Panc1 (cell line): ENCODE results near the gene EXOC6B. TPM values are rescaled to one million over a fixed set of nuclear protein-coding genes. Genes with fewer than 3 reads are reported as not detected.

Experiments used
- ATAC-seq: fragments of 200-7000 bp; cut with Tn5 transposase; 2 replicates; pipeline ENCODE4 v1.9.1; 2020; ENCODE audit warnings: mild to moderate bottlenecking, moderate library complexity
- BruUV-seq: library from RNA; stranded (reverse); fragments of 400-500 nt; replicated peaks from 2 replicates; lab custom pipeline; 2021; lab: Mats Ljungman, UMichigan
- CTCF ChIA-PET: fragments of 300-600 bp; sonication (Branson Sonifier 250); formaldehyde crosslinking; loops from one replicate; lab custom pipeline; 2022; ENCODE audit warnings: antibody characterized with exemption; lab: Charles Lee
- POLR2A ChIA-PET: fragments of 300-600 bp; sonication (Branson Sonifier 250); formaldehyde crosslinking; loops from one replicate; lab custom pipeline; 2022; ENCODE audit warnings: antibody characterized with exemption; lab: Charles Lee
- DNase-seq: peaks from one replicate; pipeline ENCODE4 v3.0.0-alpha.2; 2010; ENCODE audit warnings: low read depth, low spot score
- H3K27ac ChIP-seq: 2 replicates; pipeline ENCODE4 v1.5.1; 2011; ENCODE audit warnings: mild to moderate bottlenecking, low read length, inconsistent platforms
- H3K27me3 ChIP-seq: fragments of 200-500 bp; sonication (Bioruptor generic); 2 replicates; pipeline ENCODE4 v1.6.0; 2014; ENCODE audit warnings: low read length, inconsistent platforms; ENCODE audit not compliant: control insufficient read depth, insufficient read depth
- H3K36me3 ChIP-seq: fragments of 200-500 bp; sonication (Bioruptor generic); 2 replicates; pipeline ENCODE4 v1.5.1; 2014; ENCODE audit warnings: inconsistent platforms, mild to moderate bottlenecking, low read length, moderate library complexity; ENCODE audit not compliant: control insufficient read depth, insufficient read depth
- H3K4me1 ChIP-seq: 2 replicates; pipeline ENCODE4 v1.5.1; 2011; ENCODE audit warnings: inconsistent platforms, mild to moderate bottlenecking, low read length, moderate library complexity; ENCODE audit not compliant: control insufficient read depth, insufficient read depth
- H3K4me3 ChIP-seq, 2 experiments: 2 replicates each; pipeline ENCODE4 v1.5.1; 2011 to 2012; ENCODE audit warnings: low read depth in 2 of 2, low read length in 2 of 2, mild to moderate bottlenecking in 2 of 2, inconsistent platforms in 1 of 2, moderate library complexity in 1 of 2
- H3K9me3 ChIP-seq: fragments of 200-500 bp; sonication (Bioruptor generic); 2 replicates; pipeline ENCODE4 v1.5.1; 2014; ENCODE audit warnings: low read depth, mild to moderate bottlenecking, inconsistent platforms, low read length, moderate library complexity; ENCODE audit not compliant: control insufficient read depth, insufficient read depth
- CTCF ChIP-seq: fragments of 450-650 bp; IDR thresholded peaks from 2 replicates; pipeline ENCODE4 v1.5.1; 2017; ENCODE audit warnings: mild to moderate bottlenecking
- POLR2AphosphoS5 ChIP-seq: IDR thresholded peaks from 2 replicates; pipeline ENCODE4 v1.6.1; 2012; ENCODE audit warnings: mild to moderate bottlenecking, low read depth, low read length, moderate library complexity
- REST ChIP-seq, 2 experiments: IDR thresholded peaks; 2 replicates each; pipeline ENCODE4 v1.6.1; 2011 to 2012; ENCODE audit warnings: low read depth in 2 of 2, control low read depth in 1 of 2, low read length in 1 of 2, mild to moderate bottlenecking in 1 of 2, moderate library complexity in 1 of 2; ENCODE audit not compliant: insufficient read depth in 1 of 2
- SIN3A ChIP-seq: IDR thresholded peaks from 2 replicates; pipeline ENCODE4 v1.6.1; 2012; ENCODE audit warnings: low read depth, mild to moderate bottlenecking, low read length, moderate library complexity, borderline replicate concordance; ENCODE audit not compliant: insufficient read depth
- TCF7L2 ChIP-seq: IDR thresholded peaks from 2 replicates; pipeline ENCODE4 v1.6.1; 2011; ENCODE audit warnings: mild to moderate bottlenecking, low read depth, low read length, inconsistent platforms
- in situ Hi-C: cut with HindIII; loops from 2 replicates; pipeline ENCODE4 v1.10.0; 2016; ENCODE audit warnings: low sequenced_read_pairs, low pct_unique_long_range_greater_than_20kb
- intact Hi-C: fragments of 100-400 bp; cut with micrococcal nuclease; formaldehyde crosslinking; loops from one replicate; pipeline ENCODE4 v1.10.0; 2022; ENCODE audit not compliant: unreplicated experiment
- total RNA-seq: library from RNA; stranded (reverse); gene quantifications from one replicate; pipeline ENCODE4 v1.2.1, GENCODE V29; 2021; ENCODE audit not compliant: unreplicated experiment

The EXOC6B gene
- total RNA-seq, 1 experiment from 2014 or later: 23.2 TPM

GRCh38 chr2:72214429-72215143, 611.2 kb downstream of the EXOC6B start:
- Histone ChIP-seq H3K4me3 (no peak overlapping the region), H3K36me3 (no peaks in the 10 kb centered on the region), H3K27ac (no peak overlapping the region), H3K9me3 (no peaks in the 10 kb centered on the region), H3K4me1 (no peaks in the 10 kb centered on the region), H3K27me3 (no peaks in the 10 kb centered on the region)
- no peak for DNase-seq
- TF ChIP-seq SIN3A (no peak), CTCF (no peak), REST (IDR thresholded peaks at IDR 0.05; ENCODE audit: insufficient read depth in 1 of 2, low read depth in 2 of 2, low read length in 1 of 2) (no peak), POLR2AphosphoS5 (no peak), TCF7L2 (no peak)
- intact Hi-C loops (no loop called here), in situ Hi-C loops (no loop called here)
- no TSS peak for BruUV-seq
- ATAC-seq: no peak
- CTCF ChIA-PET: no interaction called here
- POLR2A ChIA-PET: interaction anchor here (0.7 kb wide), 2 partner anchors 91 to 531 kb away, joined by 6 to 7 read pairs; no protein-coding TSS in a partner anchor

- in situ Hi-C loops: no loop called here
- ATAC-seq: no peak
- Histone ChIP-seq H3K27ac (no peak overlapping the region), H3K4me1 (no peaks in the 10 kb centered on the region), H3K4me3 (no peak overlapping the region), H3K9me3 (no peaks in the 10 kb centered on the region), H3K27me3 (no peaks in the 10 kb centered on the region), H3K36me3 (no peaks in the 10 kb centered on the region)
- TF ChIP-seq SIN3A (no peak), REST (IDR thresholded peaks at IDR 0.05; ENCODE audit: insufficient read depth in 1 of 2, low read depth in 2 of 2, low read length in 1 of 2) (no peak), POLR2AphosphoS5 (no peak)
- intact Hi-C loops: no loop called here
- CTCF ChIA-PET: no interaction called here
- POLR2A ChIA-PET: no interaction called here
- BruUV-seq: no TSS peak
- no peak for DNase-seq
Observed at GRCh38 chr2:72212486-72212855, 613.4 kb downstream of the EXOC6B start.
